GM19372 (cell line): ENCODE results near the gene SLC22A7.

Experiments
- ATAC-seq: cut with Tn5 transposase; IDR thresholded peaks from one replicate; pipeline ENCODE4 v1.9.1; 2021; ENCODE audit warnings: mild to moderate bottlenecking, low read depth, moderate library complexity; ENCODE audit not compliant: unreplicated experiment

Gene SLC22A7

DNA sequence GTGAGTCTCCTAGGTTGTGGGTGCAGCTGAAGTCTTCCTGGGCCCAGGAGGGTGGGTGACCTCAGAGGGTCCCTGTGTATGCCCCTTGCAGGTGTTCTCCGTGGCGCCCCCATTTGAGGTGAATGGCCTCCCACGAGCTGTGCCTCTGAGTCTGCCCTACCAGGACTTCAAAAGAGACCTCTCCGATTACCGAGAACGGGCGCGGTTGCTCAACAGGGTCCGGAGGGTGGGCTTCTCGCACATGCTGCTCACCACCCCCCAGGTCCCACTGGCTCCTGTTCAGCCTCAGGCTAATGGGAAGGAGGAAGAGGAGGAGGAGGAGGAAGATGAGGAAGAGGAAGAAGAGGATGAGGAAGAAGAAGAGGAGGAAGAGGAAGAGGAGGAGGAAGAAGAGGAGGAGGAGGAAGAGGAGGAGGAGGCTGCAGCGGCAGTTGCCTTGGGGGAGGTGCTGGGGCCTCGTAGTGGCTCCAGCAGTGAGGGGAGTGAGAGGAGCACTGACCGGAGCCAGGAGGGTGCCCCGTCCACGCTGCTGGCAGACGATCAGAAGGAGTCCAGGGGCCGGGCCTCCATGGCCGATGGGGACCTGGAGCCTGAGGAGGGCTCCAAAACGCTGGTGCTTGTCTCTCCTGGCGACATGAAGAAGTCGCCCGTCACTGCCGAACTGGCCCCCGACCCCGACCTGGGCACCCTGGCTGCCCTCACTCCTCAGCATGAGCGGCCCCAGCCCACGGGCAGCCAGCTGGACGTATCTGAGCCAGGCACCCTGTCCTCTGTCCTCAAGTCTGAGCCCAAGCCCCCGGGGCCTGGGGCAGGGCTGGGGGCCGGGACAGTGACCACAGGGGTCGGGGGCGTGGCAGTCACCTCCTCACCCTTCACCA is 15.2 kb upstream of the SLC22A7 start:
- no peak for ATAC-seq

DNA sequence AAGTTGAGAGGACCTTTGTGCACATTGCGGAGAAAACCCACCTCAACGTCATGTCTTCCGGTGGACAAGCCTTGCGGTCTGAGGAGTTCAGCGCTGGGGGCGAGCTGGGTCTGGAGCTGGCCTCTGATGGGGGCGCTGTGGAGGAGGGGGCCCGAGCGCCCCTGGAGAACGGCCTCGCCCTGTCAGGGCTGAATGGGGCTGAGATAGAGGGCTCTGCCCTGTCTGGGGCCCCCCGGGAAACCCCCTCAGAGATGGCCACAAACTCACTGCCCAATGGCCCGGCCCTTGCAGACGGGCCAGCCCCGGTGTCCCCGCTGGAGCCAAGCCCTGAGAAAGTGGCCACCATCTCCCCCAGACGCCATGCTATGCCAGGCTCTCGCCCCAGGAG is 14.6 kb upstream of the SLC22A7 start:
- no peak for ATAC-seq

DNA sequence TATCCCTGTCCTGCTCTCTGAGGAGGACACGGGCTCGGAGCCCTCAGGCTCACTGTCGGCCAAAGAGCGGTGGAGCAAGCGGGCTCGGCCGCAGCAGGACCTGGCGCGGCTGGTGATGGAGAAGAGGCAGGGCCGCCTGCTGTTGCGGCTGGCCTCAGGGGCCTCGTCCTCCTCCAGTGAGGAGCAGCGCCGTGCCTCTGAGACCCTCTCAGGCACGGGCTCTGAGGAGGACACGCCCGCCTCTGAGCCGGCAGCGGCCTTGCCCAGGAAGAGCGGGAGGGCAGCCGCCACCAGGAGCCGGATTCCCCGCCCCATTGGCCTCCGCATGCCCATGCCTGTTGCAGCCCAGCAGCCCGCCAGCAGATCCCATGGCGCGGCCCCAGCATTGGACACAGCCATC is 14.2 kb upstream of the SLC22A7 start:
- ATAC-seq = no peak

DNA sequence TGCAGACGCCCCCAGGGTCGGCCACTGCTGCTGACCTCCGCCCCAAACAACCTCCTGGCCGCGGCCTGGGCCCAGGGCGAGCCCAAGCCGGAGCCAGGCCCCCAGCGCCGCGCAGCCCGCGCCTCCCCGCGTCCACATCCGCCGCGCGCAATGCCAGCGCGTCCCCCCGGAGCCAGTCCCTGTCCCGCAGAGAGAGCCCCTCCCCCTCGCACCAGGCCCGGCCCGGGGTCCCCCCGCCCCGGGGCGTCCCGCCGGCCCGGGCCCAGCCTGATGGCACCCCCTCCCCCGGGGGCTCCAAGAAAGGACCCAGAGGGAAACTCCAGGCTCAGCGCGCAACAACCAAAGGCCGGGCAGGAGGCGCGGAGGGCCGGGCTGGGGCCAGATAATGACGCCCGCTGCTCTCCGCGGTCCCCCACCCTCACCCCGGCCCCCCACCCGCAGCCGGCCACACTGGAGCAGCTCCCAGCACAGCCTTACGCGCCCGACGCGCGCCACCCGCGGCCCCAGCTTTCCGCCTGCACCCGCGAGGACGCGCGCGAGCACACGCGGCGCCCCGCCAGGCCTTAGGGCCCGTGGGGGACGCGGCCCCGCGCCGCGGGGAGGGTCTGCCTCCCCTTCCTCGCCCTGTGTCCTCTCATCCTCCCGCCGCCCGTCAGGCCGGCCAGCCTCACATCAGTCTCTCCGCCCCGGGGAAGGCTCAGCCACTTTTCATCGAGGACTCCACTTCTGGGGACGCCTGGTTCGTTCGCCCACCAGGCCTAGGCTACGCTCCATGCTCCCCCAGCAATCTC is 12.9 kb upstream of the SLC22A7 start:
- ATAC-seq = no peak

DNA sequence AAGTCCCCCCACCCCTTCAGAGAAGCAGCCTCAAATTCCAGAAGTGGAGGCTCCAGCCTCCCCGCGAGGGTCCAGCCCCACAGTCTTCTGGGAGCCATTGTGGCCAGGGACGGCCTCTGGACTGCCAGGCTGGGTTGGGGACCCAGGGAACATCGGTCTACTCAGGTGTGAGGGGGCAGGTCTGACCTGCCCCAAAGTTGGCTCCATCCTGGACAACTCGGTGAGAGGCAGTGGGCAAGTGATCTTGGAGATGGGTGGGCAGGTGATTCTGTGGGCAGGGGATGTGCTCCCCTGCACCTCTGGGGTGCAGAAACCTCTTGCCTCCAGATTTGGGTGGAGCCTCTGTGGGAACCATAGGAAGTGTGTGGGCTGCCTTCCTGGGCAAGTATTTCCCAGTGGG is 12.2 kb upstream of the SLC22A7 start:
- no peak for ATAC-seq

DNA sequence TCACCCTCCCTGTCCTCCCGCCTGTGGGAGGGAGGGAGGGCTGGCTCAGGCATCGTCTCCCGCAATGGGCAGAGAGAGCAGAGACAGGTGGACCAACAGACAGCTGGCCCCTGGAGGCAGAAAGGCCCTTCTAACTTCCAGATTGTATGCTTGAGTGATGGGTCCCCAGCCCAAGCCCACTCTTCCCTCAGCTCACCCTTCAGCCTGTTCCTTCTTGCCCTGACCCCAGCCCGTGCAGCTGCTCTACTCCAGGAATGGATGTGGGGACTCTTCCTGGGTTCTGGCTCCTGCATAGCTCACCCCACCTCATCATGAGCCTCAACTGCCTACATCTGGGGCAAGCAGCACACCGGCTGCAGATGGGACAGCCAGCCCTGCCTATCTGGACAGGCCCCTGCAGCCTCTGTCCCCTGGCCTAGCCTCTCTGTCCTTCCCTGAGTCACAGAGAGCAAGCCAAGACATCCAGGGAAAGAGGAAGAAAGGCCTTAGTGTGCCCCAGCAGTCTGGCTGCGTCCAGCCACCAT is 11.5 kb upstream of the SLC22A7 start:
- ATAC-seq = no peak

DNA sequence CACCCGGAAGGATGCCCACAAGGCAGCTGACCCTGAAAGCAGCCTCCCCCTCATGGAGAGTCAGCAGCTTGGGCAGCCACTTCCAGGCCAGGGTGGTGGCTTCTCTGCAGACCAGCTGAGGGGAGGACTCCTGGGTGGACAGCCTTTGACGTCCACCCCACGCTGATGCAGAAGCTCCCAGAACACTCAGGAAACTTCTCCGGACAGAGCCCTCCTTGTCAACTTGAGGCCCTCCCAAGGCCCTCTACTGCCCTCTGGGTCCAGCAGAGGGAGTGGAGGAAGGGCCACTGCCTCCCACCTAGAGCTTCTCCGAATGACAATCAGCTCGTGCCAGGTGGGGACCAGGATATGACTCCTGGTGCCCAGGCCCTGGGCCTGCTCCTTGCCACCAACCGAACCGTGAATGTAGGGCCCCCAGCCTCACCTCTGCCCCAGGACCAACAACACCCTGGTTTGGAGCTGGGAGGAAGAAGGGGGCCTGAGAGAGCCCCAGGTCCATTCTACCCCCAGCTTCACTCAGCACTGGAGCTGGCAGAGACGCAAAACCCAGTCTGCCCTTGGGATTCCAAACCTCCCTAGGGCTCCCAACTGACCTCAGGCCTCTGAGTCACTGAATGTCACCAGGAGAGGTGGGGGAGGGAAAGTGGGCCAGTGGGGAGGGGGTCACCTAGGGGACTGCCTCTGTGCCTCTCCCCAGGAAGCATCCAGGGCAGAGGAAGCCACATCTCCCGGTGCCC is 10.9 kb upstream of the SLC22A7 start:
- ATAC-seq = no peak

DNA sequence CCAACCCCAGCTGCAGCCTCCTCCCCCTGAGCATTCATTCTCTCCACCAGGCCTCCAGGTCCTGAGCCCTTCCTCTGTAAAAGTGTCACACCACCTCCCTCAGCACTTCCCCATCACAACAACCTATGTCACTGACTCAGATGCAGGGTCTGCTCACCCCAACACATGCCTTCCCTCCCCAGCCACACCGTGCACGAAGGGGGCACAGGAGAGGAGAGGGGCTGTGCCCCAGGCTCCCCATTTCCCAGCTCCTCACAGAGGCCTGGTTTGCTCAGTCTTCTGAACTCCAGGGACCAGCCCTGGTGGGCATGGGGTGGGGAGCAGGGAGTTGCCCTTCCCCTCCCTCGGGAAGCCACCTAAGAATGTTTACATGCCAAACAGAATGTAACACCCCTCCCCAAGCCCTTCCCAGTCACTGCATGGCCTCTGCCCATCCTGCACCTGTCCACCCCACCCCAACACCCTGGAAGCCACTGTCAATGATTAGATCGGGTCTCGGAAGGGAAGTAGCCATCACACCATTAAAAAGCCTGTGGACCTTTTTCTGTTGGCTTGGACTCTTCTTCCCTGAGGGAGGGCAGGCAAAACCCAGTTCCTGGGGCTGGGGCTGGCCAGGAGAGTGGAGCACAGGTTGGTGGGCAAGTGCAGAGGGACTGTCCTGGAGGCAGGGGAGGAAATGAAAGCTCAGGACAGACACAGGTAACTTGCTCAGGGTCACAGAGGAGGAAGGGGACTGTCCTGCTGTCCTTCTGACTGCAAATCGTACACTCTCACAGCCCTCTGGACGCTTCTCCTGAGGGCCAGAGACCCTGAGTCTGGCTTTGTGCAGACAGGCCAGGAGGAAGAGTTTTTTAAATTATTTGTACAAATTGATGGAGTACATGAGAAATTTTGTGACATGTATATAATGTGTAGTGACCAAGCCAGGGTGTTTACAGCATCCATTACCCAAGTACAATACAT is 10.1 kb upstream of the SLC22A7 start:
- ATAC-seq = no peak

DNA sequence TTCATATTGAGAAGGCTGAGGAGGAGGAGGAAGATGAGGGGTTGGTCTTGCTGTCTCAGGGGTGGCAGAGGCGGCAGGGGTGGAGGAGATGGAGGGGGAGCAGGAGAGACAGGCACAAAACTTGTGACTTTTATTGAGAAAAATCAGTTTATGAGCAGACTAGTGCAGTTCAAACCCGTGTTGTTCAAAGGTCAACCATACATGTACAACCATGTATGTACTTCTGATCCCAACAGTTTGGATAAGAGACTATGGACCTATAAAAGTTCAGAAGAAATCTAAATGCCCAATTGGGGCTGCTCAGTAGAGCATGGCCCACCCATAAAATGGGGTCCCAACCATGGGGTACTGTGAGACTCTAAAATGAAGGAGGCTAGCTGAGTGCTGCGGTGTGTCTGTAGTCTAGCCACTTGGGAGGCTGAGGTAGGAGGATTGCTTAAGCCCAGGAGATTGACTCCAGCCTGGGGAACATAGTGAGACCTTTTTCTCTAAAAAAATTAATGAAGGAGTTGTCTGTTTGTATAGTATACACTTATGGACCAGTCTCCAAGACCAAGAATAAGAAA is 7.6 kb upstream of the SLC22A7 start:
- ATAC-seq = no peak

DNA sequence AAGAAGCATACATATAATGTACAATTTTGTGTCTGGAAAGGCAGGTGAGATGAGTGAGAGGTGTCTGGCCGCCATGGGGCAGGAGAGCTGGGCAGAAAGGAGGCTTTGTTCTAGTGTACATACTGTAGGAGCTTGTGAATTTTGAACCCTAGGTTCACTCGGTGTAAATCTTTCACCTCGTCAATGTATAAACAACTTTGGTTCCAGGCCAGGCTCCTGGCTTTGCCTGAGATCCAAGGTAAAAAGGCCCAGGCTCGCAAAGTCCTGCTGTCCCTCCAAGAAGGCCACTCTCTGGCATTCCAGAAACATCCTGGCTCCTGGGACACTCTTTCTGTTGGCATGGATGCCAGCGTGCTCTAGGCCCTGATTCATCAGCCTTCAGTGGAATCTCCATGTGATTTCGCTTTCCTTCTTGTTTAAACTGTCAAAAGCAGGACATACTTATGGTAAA is 7.1 kb upstream of the SLC22A7 start:
- ATAC-seq = no peak

DNA sequence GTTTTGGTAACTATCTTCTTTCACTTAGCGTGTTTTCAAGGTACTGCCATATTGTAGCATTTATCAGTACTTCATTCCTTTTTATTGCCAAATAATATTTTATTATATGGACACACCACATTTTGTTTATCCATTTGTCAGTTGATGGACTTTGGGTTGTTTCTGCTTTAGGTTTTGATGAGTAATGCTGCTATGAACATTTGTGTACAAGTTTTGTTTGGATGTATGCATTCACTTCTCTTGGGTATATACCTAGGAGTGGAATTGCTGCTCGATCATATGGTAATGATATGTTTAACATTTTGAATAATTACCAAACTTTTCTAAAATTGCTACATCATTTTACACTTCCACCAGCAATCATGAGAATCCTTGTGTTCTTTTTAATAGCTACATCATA is 6.4 kb upstream of the SLC22A7 start:
- ATAC-seq = no peak

DNA sequence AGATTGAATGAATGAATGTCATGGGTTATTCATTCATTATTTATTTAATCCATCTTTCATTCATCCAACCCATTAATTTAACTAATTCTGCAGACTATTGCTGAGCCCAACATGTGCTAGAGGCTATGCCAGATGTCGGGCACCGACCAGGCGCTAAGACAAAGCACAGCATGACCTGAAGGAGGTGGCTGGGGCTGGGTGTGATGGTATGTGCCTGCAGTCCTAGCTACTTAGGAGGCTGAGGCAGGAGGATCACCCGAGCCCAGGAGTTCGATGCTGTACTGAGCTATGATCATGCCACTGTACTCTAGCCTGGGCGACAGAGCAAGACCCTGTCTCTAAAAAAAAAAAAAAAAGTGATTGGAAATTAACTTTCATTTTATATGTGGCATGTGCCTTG is 5.7 kb upstream of the SLC22A7 start:
- no peak for ATAC-seq

DNA sequence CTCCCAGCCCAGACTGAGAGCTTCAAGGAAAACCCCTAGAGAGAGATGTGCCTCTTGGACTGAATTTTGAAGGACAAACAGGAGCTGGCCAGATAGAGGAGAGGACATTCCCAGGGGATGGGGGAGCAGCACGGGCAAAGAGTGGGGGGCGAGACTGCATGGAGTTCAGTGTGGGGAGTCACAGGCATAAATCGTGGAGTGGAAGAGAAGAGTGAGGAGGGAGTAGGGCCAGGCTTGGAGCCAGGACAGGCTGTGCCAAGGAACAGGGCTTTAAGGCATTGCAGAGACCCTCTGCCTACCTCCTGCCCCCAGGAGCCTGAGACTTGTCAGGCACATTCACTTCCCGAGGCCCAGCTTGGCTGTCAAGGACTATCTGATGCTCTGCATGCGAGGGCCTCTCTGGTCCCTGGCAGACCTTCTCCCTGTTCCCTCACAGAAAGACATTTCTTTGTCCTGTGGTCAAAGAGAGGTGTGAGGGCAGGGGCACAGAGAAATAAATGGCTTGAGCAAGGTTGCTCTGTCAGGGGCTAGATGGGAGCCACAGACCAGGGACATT is 5.2 kb upstream of the SLC22A7 start:
- ATAC-seq = no peak

DNA sequence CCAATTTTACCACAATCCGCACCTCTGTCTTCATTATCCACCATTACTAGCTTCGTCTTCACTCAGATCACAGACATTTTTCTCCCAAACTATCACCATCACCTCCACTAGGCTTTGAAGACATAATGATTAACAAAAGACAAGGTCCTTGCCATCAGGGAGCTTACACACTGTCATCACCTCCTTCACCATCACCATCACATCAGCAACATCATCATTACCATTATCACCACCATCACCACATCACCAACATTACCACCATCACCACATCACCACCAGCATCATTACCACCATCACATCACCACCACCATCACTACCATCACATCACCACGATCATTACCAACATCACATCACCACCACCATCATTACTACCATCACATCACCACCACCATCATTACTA is 4.4 kb upstream of the SLC22A7 start:
- ATAC-seq = no peak

DNA sequence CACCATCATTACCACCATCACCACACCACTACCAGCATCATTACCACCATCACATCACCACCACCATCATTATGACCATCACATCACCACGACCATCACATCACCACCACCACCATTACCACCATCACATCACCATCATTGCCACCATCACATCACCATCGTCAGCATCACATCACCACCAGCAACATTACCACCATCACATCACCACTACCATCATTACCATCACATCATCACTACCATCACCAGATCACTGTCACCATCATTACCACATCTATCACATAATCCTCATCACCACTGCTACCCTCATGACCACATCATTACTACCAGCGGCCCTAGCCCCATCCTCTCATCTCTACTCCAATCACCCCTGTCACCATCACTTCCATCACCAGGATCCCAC is 3.5 kb upstream of the SLC22A7 start:
- ATAC-seq = no peak

DNA sequence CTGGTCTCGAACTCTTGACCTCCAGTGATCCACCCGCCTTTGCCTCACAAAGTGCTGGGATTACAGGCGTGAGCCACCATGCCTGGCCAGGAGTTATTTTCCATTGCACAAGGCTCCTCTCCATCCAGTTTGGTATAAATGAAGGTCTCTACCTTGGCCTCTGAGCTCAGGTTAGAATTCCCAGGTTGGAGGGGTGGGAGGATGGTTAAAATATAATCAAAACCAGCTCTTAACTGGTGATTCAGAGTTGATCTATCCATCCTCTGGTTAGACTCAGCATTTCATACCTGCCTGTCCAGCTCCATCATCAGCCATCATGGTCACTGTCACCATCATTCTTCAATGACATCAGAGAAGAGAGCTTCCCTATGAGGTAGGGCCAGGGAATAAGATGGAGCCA is 2.6 kb upstream of the SLC22A7 start:
- ATAC-seq = no peak

DNA sequence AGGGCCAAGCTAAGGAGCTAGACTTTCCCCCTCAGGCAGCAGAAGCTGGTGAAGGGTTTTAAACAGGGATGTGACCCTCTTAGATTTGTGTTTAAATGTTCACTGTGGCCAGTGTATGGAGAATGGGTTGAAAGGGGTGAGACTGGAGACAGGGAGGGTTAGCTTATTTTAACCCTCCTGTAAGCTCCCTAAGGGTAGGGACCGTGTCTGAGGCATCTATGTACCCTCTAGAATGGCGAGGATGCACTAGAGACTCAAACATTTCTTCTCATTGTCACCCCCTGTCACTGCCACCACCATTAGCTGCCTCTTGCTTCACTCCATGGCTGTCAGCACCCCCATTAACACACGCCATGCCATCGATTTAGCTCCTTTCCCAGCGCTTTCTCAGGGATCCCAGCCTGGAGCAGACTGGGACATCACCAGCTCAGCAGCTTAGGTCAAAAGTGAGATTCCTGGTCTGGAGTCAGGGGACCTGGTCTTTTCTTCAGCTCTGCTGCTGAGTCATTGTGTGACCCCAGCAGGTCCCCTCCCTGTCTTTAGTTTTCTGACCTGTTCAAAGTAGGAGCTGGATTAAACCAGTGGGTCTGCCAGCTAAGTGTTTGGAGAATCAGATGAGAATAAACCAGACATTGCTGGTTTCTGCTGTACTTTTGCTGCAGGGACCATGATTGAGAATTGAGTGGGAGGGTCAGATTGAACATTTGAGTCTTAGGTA is 1.1 kb upstream of the SLC22A7 start:
- no peak for ATAC-seq

DNA sequence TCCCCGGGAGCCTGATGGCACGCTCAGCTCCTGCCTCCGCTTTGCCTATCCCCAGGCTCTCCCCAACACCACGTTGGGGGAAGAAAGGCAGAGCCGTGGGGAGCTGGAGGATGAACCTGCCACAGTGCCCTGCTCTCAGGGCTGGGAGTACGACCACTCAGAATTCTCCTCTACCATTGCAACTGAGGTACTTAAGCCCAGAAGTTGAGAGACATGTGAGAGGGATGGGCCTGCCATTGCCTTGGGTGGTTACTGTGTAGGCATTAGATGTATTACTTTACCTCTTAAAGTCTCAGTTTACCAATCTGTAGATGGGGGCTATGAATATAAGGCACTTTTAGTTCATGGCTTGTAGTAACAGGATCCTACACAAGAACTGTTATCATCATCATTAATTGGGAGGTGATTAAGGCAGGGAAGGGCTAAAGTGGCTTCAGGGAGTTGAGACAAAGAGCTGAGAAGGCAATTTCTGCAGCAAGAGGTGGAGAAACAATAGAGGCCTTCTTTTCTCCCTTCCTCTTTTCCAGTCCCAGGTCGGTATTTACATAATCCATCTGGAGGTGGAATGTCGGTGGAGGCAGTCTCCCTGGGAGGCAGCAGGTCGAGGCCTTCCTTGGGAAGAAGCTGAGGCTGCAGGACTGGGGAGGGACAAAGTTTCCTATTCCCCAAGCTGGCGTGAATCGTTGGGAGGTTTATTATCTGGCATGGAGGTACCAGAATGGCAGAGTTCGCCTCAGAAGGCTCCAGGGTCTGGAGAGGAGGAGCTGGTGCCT is 691 bp downstream of the SLC22A7 start:
- no peak for ATAC-seq
